Measurements from ENCODE around the gene ARL1.

DNA sequence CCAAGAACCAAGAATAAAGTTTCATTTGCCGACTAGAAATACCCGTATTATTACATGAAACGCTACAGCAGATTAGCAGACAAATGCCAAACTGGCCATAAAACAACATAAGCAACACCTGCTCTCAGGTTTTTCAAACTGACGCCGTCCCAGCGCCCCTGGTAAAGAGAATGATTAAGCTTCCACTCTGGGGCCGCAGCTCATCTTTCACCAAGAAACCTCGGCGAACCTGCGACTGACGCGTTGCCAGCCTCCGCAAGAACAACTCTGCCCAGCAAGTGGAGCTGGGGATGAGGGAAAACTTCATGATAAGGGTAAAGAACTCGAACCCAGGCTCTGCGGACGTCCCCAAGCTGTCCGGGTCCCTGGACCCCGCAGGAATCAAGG, 530 bp downstream of the ARL1 start:
- TF ChIP-seq, protein P1, sequence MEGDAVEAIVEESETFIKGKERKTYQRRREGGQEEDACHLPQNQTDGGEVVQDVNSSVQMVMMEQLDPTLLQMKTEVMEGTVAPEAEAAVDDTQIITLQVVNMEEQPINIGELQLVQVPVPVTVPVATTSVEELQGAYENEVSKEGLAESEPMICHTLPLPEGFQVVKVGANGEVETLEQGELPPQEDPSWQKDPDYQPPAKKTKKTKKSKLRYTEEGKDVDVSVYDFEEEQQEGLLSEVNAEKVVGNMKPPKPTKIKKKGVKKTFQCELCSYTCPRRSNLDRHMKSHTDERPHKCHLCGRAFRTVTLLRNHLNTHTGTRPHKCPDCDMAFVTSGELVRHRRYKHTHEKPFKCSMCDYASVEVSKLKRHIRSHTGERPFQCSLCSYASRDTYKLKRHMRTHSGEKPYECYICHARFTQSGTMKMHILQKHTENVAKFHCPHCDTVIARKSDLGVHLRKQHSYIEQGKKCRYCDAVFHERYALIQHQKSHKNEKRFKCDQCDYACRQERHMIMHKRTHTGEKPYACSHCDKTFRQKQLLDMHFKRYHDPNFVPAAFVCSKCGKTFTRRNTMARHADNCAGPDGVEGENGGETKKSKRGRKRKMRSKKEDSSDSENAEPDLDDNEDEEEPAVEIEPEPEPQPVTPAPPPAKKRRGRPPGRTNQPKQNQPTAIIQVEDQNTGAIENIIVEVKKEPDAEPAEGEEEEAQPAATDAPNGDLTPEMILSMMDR (conservative IDR thresholded peaks at IDR 0.05; ENCODE audit: low read depth, low read length): no peak
- TF ChIP-seq EZH2 (IDR thresholded peaks at IDR 0.05; ENCODE audit: low read length, unreplicated experiment): no peak

All from PC-3 (cell line).